GM19025 (cell line): ENCODE data around the gene GCGR.

Source experiments
- ATAC-seq: cut with Tn5 transposase; IDR thresholded peaks from one replicate; pipeline ENCODE4 v1.9.1; 2021; ENCODE audit warnings: mild to moderate bottlenecking, low read depth, moderate library complexity; ENCODE audit not compliant: unreplicated experiment

Gene GCGR

GRCh38 chr17:81803728-81804558, at the start of gene GCGR:
Gene GCGR, plus strand, starts transcription at chr17:81804150. Its CDS starts 4,869 bp downstream, at chr17:81809019.
- no peak for ATAC-seq

- no peak for ATAC-seq
Measured at GRCh38 chr17:81792675-81793615, 11.0 kb upstream of the GCGR start.

- no peak for ATAC-seq
Measured at GRCh38 chr17:81794074-81794476, 9.9 kb upstream of the GCGR start.

- ATAC-seq = no peak
Measured at GRCh38 chr17:81794509-81794908, 9.4 kb upstream of the GCGR start.

GRCh38 chr17:81801327-81801726, 2.6 kb upstream of the GCGR start:
- no peak for ATAC-seq

GRCh38 chr17:81802048-81802758, 1.7 kb upstream of the GCGR start:
- no peak for ATAC-seq

- no peak for ATAC-seq
Measured at GRCh38 chr17:81802856-81803643, 900 bp upstream of the GCGR start.

- ATAC-seq = no peak
Measured at GRCh38 chr17:81804559-81805399, 829 bp downstream of the GCGR start.

- ATAC-seq = no peak
Measured at GRCh38 chr17:81805707-81806460, 1.9 kb downstream of the GCGR start.

- ATAC-seq = no peak
Measured at GRCh38 chr17:81806461-81807209, 2.7 kb downstream of the GCGR start.

- no peak for ATAC-seq
Measured at GRCh38 chr17:81807210-81807719, 3.3 kb downstream of the GCGR start.

GRCh38 chr17:81807839-81808238, 3.9 kb downstream of the GCGR start:
- ATAC-seq = no peak

- ATAC-seq = no peak
Measured at GRCh38 chr17:81808778-81809555, 5.0 kb downstream of the GCGR start.

GRCh38 chr17:81809556-81809998, 5.6 kb downstream of the GCGR start:
- no peak for ATAC-seq

- ATAC-seq = no peak
Measured at GRCh38 chr17:81810476-81810875, 6.5 kb downstream of the GCGR start.

- ATAC-seq = no peak
Measured at GRCh38 chr17:81810892-81811704, 7.1 kb downstream of the GCGR start.
